ENCODE results near the gene TRMU.

TRMU gene

DNA sequence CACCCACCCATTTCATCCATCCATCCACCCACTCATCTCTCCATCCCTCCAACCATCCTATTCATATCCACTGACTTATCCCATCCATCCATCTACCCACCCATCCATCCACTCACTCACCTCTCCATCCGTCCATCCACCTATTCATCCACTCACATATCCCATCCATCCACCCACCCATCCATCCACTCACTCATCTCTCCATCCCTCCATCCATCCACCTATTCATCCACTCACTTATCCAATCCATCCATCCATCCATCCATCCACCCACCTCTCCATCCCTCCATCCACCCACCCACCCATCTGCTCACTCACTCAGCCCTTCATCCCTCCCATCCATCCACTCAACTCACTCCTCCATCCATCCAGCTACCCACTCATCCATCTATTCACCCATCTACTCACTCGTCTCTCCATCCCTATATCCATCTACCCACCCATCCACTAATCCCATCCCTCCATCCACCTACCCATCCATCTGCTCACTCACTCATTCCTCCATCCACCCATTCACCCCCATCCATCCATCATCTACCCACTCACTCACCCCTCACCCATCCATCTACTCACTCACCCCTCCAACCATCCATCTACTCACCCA is 36.2 kb downstream of the TRMU start:
- TF ChIP-seq, protein P1, sequence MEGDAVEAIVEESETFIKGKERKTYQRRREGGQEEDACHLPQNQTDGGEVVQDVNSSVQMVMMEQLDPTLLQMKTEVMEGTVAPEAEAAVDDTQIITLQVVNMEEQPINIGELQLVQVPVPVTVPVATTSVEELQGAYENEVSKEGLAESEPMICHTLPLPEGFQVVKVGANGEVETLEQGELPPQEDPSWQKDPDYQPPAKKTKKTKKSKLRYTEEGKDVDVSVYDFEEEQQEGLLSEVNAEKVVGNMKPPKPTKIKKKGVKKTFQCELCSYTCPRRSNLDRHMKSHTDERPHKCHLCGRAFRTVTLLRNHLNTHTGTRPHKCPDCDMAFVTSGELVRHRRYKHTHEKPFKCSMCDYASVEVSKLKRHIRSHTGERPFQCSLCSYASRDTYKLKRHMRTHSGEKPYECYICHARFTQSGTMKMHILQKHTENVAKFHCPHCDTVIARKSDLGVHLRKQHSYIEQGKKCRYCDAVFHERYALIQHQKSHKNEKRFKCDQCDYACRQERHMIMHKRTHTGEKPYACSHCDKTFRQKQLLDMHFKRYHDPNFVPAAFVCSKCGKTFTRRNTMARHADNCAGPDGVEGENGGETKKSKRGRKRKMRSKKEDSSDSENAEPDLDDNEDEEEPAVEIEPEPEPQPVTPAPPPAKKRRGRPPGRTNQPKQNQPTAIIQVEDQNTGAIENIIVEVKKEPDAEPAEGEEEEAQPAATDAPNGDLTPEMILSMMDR (IDR thresholded peaks at IDR 0.05; ENCODE audit: low read depth, low read length): no peak
- Histone ChIP-seq H3K27ac (no peak overlapping the region), H3K4me3 (ENCODE audit: low read depth, low read length) (no peak overlapping the region), H3K27me3 (ENCODE audit: insufficient read depth, low read depth, severe bottlenecking) (no peaks in the 10 kb centered on the region), H3K36me3 (no peaks in the 10 kb centered on the region), H3K9me3 (ENCODE audit: severe bottlenecking) (peaks cover 3% of the 10 kb centered on the region)
- no peak for DNase-seq

DNA sequence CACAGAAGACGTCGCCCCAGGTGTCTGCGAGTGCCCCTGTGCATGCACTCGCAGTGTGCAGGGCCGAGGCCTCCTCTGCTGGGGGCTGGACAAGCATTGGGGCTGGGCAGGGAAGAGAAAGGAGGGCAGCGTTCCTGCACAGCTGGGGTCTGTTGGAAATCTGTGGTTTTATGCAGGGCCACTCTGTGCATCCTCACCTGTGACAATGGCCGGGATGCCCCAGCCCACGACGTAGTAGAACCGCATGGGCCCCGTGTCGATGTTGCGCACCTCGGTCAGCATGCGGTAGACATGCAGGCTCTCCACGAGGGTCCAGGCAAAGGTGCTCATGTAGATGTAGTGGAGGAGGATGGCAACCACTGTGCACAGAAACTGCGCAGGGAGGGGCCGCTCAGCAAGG is 37.2 kb downstream of the TRMU start:
- TF ChIP-seq, protein P1 (IDR thresholded peaks at IDR 0.05; ENCODE audit: low read depth, low read length): no peak
- Histone ChIP-seq H3K36me3 (no peaks in the 10 kb centered on the region), H3K27me3 (ENCODE audit: insufficient read depth, low read depth, severe bottlenecking) (no peaks in the 10 kb centered on the region), H3K27ac (no peak overlapping the region), H3K4me3 (ENCODE audit: low read depth, low read length) (no peak overlapping the region), H3K9me3 (ENCODE audit: severe bottlenecking) (peaks cover 3% of the 10 kb centered on the region)
- DNase-seq: no peak

DNA sequence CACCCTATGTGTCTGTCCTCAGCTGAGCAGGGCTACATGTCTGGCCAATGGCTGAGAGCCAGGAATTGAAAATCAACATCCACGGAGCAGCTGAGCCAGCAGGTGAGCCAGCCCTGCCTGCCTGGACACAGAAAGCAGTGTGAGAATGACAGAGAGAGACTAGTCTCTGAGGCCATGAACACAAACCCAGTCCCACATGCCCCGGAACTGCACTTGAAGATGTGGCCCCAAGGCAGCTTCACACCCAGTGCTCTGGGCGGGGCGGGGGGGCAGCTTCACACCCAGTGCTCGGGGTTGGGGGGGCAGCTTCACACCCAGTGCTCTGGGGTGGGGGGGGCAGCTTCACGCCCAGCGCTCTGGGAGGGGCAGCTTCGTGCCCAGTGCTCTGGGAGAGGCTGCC is 37.6 kb downstream of the TRMU start:
- DNase-seq: no peak
- no peak overlapping the region for H3K4me3 ChIP-seq (ENCODE audit: low read depth, low read length)
- no peaks in the 10 kb centered on the region for H3K27me3 ChIP-seq (ENCODE audit: insufficient read depth, low read depth, severe bottlenecking)
- no peak overlapping the region for H3K27ac ChIP-seq
- TF ChIP-seq, protein P1 (IDR thresholded peaks at IDR 0.05; ENCODE audit: low read depth, low read length): no peak
- no peaks in the 10 kb centered on the region for H3K36me3 ChIP-seq
- peaks cover 3% of the 10 kb centered on the region for H3K9me3 ChIP-seq (ENCODE audit: severe bottlenecking)

DNA sequence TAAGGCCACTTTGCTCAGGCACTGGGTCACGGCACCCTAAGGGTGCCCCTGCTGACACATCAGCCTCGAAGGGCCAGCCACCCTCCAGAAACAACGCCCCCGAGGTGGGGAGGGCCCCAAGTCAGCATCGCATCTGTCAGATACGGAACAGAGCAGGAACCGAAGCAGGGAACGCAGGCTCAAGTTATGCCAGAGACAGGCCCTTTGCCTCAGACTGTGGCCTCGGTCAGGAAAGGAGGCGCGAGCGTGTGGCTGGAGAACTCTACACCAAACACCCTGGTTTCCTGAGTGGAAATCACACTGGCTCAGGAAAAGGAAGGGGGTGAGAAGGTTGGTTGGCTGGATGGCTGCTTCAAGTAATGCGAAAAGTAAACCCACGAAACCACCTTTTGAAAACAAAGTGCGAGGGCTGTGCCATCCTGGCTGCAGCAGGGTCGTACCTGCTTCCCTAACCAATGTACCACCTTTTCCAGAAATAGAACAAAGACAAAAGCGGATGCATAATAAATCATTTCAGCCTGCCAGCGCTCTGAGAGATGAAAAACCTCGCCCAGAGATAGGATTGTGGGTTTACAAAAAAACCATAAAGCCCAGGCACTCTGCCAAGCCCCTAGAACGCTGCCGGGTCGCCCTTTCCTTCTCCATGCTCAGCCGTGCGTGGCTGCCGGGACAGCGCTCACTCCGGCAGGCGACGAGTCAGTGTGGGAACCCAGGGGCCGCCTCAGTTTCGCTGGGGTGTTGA is 38.6 kb downstream of the TRMU start:
- Histone ChIP-seq H3K27ac (no peak overlapping the region), H3K9me3 (ENCODE audit: severe bottlenecking) (peaks cover 3% of the 10 kb centered on the region), H3K27me3 (ENCODE audit: insufficient read depth, low read depth, severe bottlenecking) (no peaks in the 10 kb centered on the region), H3K4me3 (ENCODE audit: low read depth, low read length) (no peak overlapping the region), H3K36me3 (no peaks in the 10 kb centered on the region)
- TF ChIP-seq, protein P1 (IDR thresholded peaks at IDR 0.05; ENCODE audit: low read depth, low read length): no peak
- no peak for DNase-seq

DNA sequence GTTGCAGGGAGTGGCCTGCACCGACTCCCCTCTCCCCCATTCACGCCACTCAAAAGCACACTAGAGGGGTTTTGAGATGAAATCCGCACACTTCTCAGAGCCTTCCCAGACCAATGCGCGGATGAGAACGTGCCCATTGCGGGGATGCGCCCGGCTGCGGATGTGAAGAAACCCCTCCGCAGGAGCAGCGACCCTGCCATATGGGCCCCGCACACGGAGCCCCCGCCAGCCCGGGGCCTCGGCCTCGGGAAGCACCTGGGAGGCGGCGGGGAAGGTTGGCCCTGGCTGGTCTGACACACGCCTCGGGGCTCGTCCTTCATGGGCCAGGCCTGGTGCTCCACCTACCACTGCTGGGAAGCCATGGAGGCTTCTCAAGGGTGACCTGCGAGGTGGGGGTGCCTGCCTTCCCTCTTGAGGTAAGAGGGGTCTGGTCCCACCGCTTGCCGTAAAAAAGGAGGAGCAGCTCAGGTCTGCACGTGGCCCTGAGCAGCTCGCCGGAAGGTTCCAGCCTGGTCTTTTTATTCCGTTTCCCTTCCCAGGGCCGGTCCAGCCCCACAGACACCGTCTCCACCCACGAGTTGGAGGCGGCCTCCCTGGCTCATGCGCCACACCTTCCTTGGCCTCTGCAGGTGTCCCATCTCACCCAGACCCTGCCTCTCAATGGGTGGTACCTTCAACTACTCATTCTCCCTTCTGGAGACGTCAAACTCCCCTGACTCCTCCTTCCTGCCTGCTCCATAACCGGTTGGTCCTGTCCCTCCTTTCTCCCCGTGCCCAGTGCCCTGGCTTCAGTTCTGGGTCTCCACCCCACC is 39.4 kb downstream of the TRMU start:
- Histone ChIP-seq H3K36me3 (no peaks in the 10 kb centered on the region), H3K27ac (no peak overlapping the region), H3K4me3 (ENCODE audit: low read depth, low read length) (no peak overlapping the region), H3K9me3 (ENCODE audit: severe bottlenecking) (peaks cover 3% of the 10 kb centered on the region), H3K27me3 (ENCODE audit: insufficient read depth, low read depth, severe bottlenecking) (no peaks in the 10 kb centered on the region)
- no peak for DNase-seq
- TF ChIP-seq, protein P1 (IDR thresholded peaks at IDR 0.05; ENCODE audit: low read depth, low read length): no peak

Data from WERI-Rb-1 (cell line).